Measurements from ENCODE around the gene CXCR4.
A peak's percentile ranks its signal among the peaks of the same experiment; 100 is the strongest.
"Not testable (repeated sequence)": the region's sequence is repeated elsewhere in the genome, so short reads cannot be mapped to it uniquely, and the experiment has no call there.

The CXCR4 gene

GRCh38 chr2:136112317-136113208 lies 5.4 kb downstream of the CXCR4 start:
- peak; percentile 21 for DNase-seq

- no peak for DNase-seq
These were observed 6.2 kb downstream of the CXCR4 start for GRCh38 chr2:136111711-136112110.

GRCh38 chr2:136110526-136110925 lies 7.4 kb downstream of the CXCR4 start:
- DNase-seq = no peak

GRCh38 chr2:136108463-136108862 lies 9.5 kb downstream of the CXCR4 start:
- no peak for DNase-seq

GRCh38 chr2:136107051-136108033 lies 10.6 kb downstream of the CXCR4 start:
- DNase-seq = no peak

DNA sequence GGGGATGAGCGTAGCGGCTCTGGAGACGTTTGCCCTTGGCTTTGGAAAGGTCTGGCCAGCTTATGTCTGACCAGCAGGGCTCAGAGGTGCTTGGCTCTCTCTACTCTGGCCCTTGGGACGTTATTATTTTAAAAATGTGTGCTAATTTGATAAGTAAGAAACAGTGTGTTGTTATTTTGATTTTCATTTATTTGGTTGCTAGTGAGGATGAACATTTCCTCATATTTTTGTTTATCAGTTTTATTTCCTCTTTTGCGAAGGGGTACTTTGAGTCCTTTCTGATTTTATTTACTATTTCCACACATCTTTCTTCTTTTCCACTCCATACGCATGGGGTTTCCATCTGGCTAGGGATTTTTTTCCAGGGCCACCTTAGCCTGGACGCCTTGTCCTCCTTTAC lies 11.4 kb downstream of the CXCR4 start:
- DNase-seq = no peak

DNA sequence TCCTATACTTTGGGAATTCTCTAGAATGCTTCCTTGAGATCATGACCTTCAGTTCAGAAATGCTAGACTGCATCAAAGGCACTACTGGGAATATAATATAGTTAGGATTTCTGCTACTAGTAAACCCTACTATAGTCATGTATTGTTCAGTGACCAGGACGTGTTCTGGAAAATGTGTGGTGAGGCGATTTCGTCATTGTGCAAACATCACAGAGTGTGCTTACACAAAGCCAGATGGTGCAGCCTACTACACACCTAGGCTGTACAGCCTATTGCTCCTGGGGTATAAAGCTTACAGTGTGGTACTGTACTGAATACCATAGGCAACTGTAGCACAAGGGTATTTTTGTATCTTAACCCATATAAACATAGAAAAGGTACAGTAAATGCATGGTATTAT lies 13.0 kb downstream of the CXCR4 start:
- no peak for DNase-seq

DNA sequence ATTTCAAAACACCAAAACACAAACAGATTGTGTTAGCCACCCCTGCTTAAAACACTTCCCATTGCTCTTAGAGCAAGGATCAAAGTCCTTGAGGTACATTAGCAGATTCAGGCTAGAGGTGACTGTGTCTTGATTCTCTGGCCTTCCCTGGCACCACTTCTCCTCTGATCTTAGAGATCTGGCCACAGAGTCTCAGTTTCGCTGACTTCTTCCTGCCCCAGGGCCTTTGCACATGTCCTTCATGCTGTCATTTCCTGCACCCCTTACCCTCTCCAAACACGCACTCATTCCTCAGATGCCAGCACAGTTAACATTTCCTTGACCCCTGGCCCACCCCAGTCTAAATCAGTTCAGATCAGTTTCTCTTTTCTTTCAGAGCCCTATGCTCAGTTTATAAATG lies 16.9 kb downstream of the CXCR4 start:
- DNase-seq = no peak

GRCh38 chr2:136098441-136098840 lies 19.5 kb downstream of the CXCR4 start:
- DNase-seq = no peak

- DNase-seq = no peak
These were observed 24.4 kb downstream of the CXCR4 start for GRCh38 chr2:136093583-136093982.

- DNase-seq = no peak
These were observed 26.1 kb downstream of the CXCR4 start for GRCh38 chr2:136091899-136092298.

- DNase-seq = not testable (repeated sequence)
These were observed 30.0 kb downstream of the CXCR4 start for GRCh38 chr2:136087901-136088460.

DNA sequence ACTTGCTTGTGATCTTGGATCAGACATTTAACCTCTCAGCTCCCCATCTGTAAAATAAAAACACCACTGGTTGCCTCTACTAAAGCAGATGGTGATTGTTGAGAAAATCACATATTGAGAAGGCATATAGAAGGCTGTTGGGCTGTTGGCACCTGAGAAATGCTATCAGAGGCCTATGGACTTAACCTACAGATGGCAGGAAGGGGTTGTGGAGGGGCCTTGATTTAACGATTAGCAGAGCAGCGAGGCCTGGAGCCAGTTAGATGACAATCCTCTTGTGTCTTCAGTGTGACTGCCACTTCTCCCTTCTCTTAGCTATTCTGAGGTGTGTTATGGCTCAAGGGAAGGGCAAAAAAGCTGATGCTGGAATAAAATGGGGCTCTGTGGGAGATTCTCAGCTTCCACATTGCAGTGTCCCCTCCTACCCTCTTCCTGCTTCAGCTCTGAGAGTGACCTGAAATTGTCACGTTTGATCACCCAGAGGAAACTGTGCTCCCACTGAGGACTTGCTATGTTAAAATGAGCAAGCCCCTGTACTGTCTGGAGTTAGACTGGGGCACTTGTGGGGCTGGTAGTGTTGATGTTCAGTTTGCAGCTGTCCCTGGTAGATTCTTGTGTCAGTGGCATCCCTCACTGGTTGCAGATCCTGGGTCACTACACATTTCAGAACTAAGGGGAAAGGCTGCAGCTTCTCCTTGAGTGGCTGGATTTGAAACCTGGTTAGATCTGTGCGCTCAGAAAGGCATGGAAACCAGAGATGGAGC lies 31.5 kb downstream of the CXCR4 start:
- no peak for DNase-seq

DNA sequence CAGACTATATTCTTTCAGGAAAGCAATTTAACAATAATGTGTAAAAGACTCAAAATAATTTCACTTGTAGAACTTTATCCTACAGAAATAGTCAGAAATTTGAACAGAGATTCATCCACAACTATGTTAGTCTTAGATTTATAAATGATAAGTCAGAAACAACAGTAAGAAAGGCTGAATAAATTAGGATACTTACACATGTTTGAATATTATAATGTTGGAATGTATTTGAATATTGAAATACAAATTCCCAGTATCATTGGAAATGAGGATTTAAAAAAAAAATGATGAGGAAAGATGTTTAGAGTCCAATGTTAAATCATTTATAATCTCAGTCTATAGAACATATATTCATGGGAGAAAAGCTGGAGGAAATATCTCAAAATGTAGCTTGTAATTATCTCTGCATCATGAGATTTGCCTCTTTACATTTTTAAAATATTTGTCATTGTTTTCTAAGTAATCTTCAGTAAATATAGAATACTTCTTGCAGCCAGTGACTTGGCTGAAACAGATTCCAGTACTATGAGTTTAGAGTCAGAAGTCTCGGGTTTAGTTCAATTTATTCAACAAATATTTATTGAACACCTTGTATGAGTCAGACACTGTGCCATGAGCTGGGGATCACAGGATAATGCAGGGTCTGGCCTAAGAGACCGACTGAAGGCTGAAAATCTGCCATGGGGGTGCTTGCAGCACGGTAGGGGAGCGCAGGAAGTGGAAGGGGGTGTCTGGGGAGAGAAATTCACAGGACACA lies 32.3 kb downstream of the CXCR4 start:
- DNase-seq = no peak

GRCh38 chr2:136081582-136082210 lies 36.3 kb downstream of the CXCR4 start:
- no peak for DNase-seq

GRCh38 chr2:136080114-136080513 lies 37.8 kb downstream of the CXCR4 start:
- DNase-seq = no peak

GRCh38 chr2:136077107-136077506 lies 40.8 kb downstream of the CXCR4 start:
- DNase-seq = no peak

DNA sequence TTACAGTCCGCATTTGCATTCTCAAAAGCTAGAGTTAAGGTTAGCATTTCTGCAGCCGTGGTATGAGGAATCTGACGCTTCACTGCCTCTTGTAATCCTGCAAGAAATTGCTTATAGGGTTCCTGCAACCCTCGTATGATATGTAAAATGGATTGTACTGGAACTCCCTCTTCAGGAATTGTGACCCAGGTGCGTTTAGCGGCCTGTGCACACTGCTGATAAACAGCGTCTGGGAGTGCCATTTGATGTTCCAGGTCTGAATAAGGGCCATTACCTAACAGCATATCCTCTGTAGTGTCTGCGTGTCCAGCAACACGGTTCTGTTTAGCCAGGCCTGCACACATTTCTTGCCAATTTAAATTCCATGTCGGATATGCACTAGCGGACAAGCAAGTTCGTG lies 42.5 kb downstream of the CXCR4 start:
- no peak for DNase-seq

DNA sequence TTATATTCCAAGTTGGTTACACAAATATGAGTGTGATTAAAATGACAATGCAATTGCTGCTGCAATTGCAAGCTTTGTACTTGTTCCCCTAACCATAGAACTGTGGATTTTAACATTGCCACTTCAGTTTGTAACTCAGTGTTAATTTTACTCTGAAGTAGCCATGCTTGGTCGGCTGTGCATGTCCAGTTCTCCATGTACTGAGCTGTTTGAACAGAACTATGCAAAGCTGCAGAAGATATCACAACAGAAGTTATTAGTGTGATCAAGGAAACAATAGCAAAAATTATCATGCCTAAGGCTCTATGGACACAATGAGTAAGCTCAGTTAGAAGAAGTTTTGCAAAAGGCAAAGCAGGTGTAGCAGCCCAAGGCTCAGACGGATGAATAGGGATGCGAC lies 45.3 kb downstream of the CXCR4 start:
- no peak for DNase-seq

- not testable (repeated sequence) for DNase-seq
These were observed 46.1 kb downstream of the CXCR4 start for GRCh38 chr2:136071887-136072286.

GRCh38 chr2:136070913-136071312 lies 47.0 kb downstream of the CXCR4 start:
- no peak for DNase-seq

All from CD4-positive, alpha-beta T cell treated with Interleukin-21 for 1 hour (primary cell).